GM12878 (cell line): ENCODE results near the gene TTLL8. TPM values are rescaled to one million over a fixed set of nuclear protein-coding genes. Genes with fewer than 3 reads are reported as not detected.
A peak's percentile ranks its signal among the peaks of the same experiment; 100 is the strongest.

ENCODE experiments used
- ATF2 ChIP-seq: IDR thresholded peaks from 2 replicates; pipeline ENCODE4 v1.6.1; 2012; ENCODE audit warnings: low read length, inconsistent platforms
- BHLHE40 ChIP-seq, 2 experiments: fragments of 450-650 bp in 1 of 2; IDR thresholded peaks; 2 replicates each; pipeline ENCODE4 v1.6.1; 2011 to 2017; ENCODE audit warnings: low read depth in 2 of 2, borderline replicate concordance in 1 of 2, improper control_type of control experiment in 1 of 2, low read length in 1 of 2, mild to moderate bottlenecking in 1 of 2
- CBX3 ChIP-seq: fragments of 200-600 bp; sonication (generic); IDR thresholded peaks from 2 replicates; pipeline ENCODE4 v1.6.1; 2016; ENCODE audit warnings: low read depth, borderline replicate concordance
- FOS ChIP-seq: IDR thresholded peaks from 3 replicates; pipeline ENCODE4 v1.6.1; 2011; ENCODE audit warnings: borderline replicate concordance; ENCODE audit not compliant: insufficient read length; ENCODE audit errors: extremely low read depth
- IRF3 ChIP-seq: fragments of 450-650 bp; IDR thresholded peaks from 2 replicates; pipeline ENCODE4 v1.6.1; 2014; ENCODE audit warnings: mild to moderate bottlenecking
- IRF5 ChIP-seq: fragments of 450-650 bp; IDR thresholded peaks from 2 replicates; pipeline ENCODE4 v1.6.1; 2017; ENCODE audit warnings: borderline replicate concordance
- KLF5 ChIP-seq: fragments of 450-650 bp; IDR thresholded peaks from 2 replicates; pipeline ENCODE4 v1.6.1; 2014; ENCODE audit warnings: mild to moderate bottlenecking; ENCODE audit not compliant: partially characterized antibody
- LARP7 ChIP-seq: fragments of 450-650 bp; IDR thresholded peaks from 2 replicates; pipeline ENCODE4 v1.6.1; 2017; ENCODE audit warnings: mild to moderate bottlenecking
- MTA3 ChIP-seq: IDR thresholded peaks from 2 replicates; pipeline ENCODE4 v1.6.1; 2012; ENCODE audit warnings: low read length, inconsistent platforms, borderline replicate concordance
- POLR2AphosphoS2 ChIP-seq: IDR thresholded peaks from 2 replicates; pipeline ENCODE4 v1.6.1; 2011; ENCODE audit warnings: low read depth, mild to moderate bottlenecking, low read length, improper control_type of control experiment, moderate library complexity
- SKIL ChIP-seq: fragments of 450-650 bp; IDR thresholded peaks from 2 replicates; pipeline ENCODE4 v1.6.1; 2017; ENCODE audit warnings: mild to moderate bottlenecking, low read depth, inconsistent platforms; ENCODE audit not compliant: poor library complexity, severe bottlenecking
- SREBF2 ChIP-seq: IDR thresholded peaks from 2 replicates; pipeline ENCODE4 v1.6.1; 2012; ENCODE audit warnings: mild to moderate bottlenecking, low read length
- TCF7 ChIP-seq: IDR thresholded peaks from 2 replicates; pipeline ENCODE4 v1.6.1; 2014; ENCODE audit warnings: antibody characterized with exemption, borderline replicate concordance
- USF1 ChIP-seq: IDR thresholded peaks from 2 replicates; pipeline ENCODE4 v1.6.1; 2011; ENCODE audit warnings: borderline replicate concordance, low read depth, mild to moderate bottlenecking, moderate library complexity, mixed read lengths, low read length; ENCODE audit not compliant: insufficient read depth; ENCODE audit errors: extremely low read length
- ZNF687 ChIP-seq: fragments of 450-650 bp; IDR thresholded peaks from 2 replicates; pipeline ENCODE4 v1.6.1; 2017; ENCODE audit warnings: mild to moderate bottlenecking, moderate library complexity
- polyA plus RNA-seq, 11 experiments: library from polyadenylated mRNA; depleted of rRNA in 4 of 11; unstranded in 6 of 11; stranded (reverse) in 5 of 11; fragments of >200 nt; fragmentation: Nextera tagmentation in 4 of 11; fragmentation: Illumina TruSeq in 1 of 11; extraction: Ambion mirVana in 4 of 11; extraction: Trizol in 1 of 11; gene quantifications; 1 replicate in 1 of 11; 2 replicates in 10 of 11; pipeline versions ENCODE4 v1.2.1 to v1.2.3, GENCODE V29; 2011 to 2016; ENCODE audit warnings: inconsistent platforms in 2 of 11, missing spikeins in 2 of 11, low read depth in 1 of 11
- total RNA-seq, 4 experiments: library from RNA; depleted of rRNA in 3 of 4; stranded (reverse); fragments of >200 nt in 3 of 4; fragmentation: Illumina TruSeq in 1 of 4; extraction: Trizol in 1 of 4; gene quantifications; 2 replicates each; pipeline versions ENCODE4 v1.2.1 to v1.2.3, GENCODE V29; 2013 to 2021

Gene TTLL8
- total and polyA plus RNA-seq, 10 of the 15 experiments (the other 5 are each of a cell fraction or from before 2014, with no cell fraction given) = not detected

GRCh38 chr22:50014655-50015401 is 43.3 kb downstream of the TTLL8 start (continued):
- peak; percentile 89 for TF ChIP-seq ZNF687
- no peak for TF ChIP-seq SREBF2
- TF ChIP-seq BHLHE40 (IDR thresholded peaks at IDR 0.05; ENCODE audit: borderline replicate concordance in 1 of 2, low read depth in 2 of 2, low read length in 1 of 2) = peak in 1 of 2 experiments; percentile 35; a peak in 1 of 4 replicates
- no peak for TF ChIP-seq SKIL
- TF ChIP-seq TCF7 = no peak
- TF ChIP-seq MTA3 = no peak
- no peak for TF ChIP-seq ATF2
- TF ChIP-seq USF1 = no peak
- no peak for TF ChIP-seq POLR2AphosphoS2
- TF ChIP-seq LARP7 = peak; percentile 58; the same call in 1 of the 2 replicates
- TF ChIP-seq KLF5 = no peak
- no peak for TF ChIP-seq IRF3
- TF ChIP-seq FOS = no peak
- no peak for TF ChIP-seq IRF5
- no peak for TF ChIP-seq CBX3
